GM12891 (cell line): ENCODE results near the gene ADTRP.

Experiments
- PAX5 ChIP-seq: IDR thresholded peaks from 2 replicates; pipeline ENCODE4 v1.6.1; 2011; ENCODE audit warnings: low read length, moderate library complexity, mild to moderate bottlenecking; ENCODE audit not compliant: insufficient read depth, severe bottlenecking
- POLR2A ChIP-seq: IDR thresholded peaks from 2 replicates; pipeline ENCODE4 v1.6.1; 2011; ENCODE audit warnings: low read depth, low read length, control low read depth
- POLR2AphosphoS5 ChIP-seq: IDR thresholded peaks from 2 replicates; pipeline ENCODE4 v1.6.1; 2011; ENCODE audit warnings: low read depth, low read length, control low read depth
- SPI1 ChIP-seq: IDR thresholded peaks from 2 replicates; pipeline ENCODE4 v1.6.1; 2011; ENCODE audit warnings: low read depth, low read length, control low read depth
- TAF1 ChIP-seq: IDR thresholded peaks from 2 replicates; pipeline ENCODE4 v1.6.1; 2011; ENCODE audit warnings: low read depth, low read length, control low read depth

GRCh38 chr6:11731423-11731822 lies 47.2 kb downstream of the ADTRP start:
- TF ChIP-seq POLR2A (peak; percentile 18; the same call in 1 of the 2 replicates), TAF1 (no peak), POLR2AphosphoS5 (peak; percentile 51; the same call in 1 of the 2 replicates), PAX5 (no peak), SPI1 (no peak)
